Occipital lobe (tissue), 2 donors: Measurements from ENCODE around the gene DGKG. TPM values are rescaled to one million over a fixed set of nuclear protein-coding genes. Genes with fewer than 3 reads are reported as not detected.
A peak's percentile ranks its signal among the peaks of the same experiment; 100 is the strongest.

Experiments
- DNase-seq: peaks from one replicate; lab custom pipeline; 2025; lab: John Stamatoyannopoulos, UW
- total RNA-seq: library from RNA; depleted of rRNA; stranded (reverse); fragments of >200 nt; gene quantifications from one replicate; pipeline ENCODE4 v1.2.3, GENCODE V29; 2014

The DGKG gene
- total RNA-seq, 1 donor from 2014 or later, result 3.0 TPM

GRCh38 chr3:186213946-186214345 is 148.1 kb downstream of the DGKG start:
- DNase-seq, result no peak

- DNase-seq, result no peak
Observed at GRCh38 chr3:186212611-186213010, 149.4 kb downstream of the DGKG start.

- DNase-seq, result no peak
Observed at GRCh38 chr3:186210852-186211500, 151.1 kb downstream of the DGKG start.

- DNase-seq, result peak; percentile 82
Observed at GRCh38 chr3:186209810-186210752, 152.0 kb downstream of the DGKG start.

GRCh38 chr3:186208296-186208989 is 153.6 kb downstream of the DGKG start:
- DNase-seq, result no peak

GRCh38 chr3:186207515-186207914 is 154.5 kb downstream of the DGKG start:
- no peak for DNase-seq

- peak; percentile 62 for DNase-seq
Observed at GRCh38 chr3:186200726-186201125, 161.3 kb downstream of the DGKG start.

GRCh38 chr3:186198442-186198841 is 163.6 kb downstream of the DGKG start:
- DNase-seq, result no peak

- DNase-seq, result no peak
Observed at GRCh38 chr3:186194451-186194811, 167.6 kb downstream of the DGKG start.

- DNase-seq, result no peak
Observed at GRCh38 chr3:186193534-186194450, 168.2 kb downstream of the DGKG start.

GRCh38 chr3:186192823-186193222 is 169.2 kb downstream of the DGKG start:
- no peak for DNase-seq

GRCh38 chr3:186189492-186189891 is 172.5 kb downstream of the DGKG start:
- no peak for DNase-seq

GRCh38 chr3:186187401-186188275 is 174.4 kb downstream of the DGKG start:
- no peak for DNase-seq

- DNase-seq, result no peak
Observed at GRCh38 chr3:186185194-186185787, 176.7 kb downstream of the DGKG start.

GRCh38 chr3:186184021-186184420 is 178.0 kb downstream of the DGKG start:
- DNase-seq, result no peak

GRCh38 chr3:186182850-186183249 is 179.2 kb downstream of the DGKG start:
- no peak for DNase-seq

GRCh38 chr3:186181901-186182300 is 180.1 kb downstream of the DGKG start:
- no peak for DNase-seq

GRCh38 chr3:186180891-186181481 is 181.0 kb downstream of the DGKG start:
- DNase-seq, result no peak

- no peak for DNase-seq
Observed at GRCh38 chr3:186180151-186180550, 181.9 kb downstream of the DGKG start.
